ENCODE data around the gene PEX14.

The PEX14 gene

DNA sequence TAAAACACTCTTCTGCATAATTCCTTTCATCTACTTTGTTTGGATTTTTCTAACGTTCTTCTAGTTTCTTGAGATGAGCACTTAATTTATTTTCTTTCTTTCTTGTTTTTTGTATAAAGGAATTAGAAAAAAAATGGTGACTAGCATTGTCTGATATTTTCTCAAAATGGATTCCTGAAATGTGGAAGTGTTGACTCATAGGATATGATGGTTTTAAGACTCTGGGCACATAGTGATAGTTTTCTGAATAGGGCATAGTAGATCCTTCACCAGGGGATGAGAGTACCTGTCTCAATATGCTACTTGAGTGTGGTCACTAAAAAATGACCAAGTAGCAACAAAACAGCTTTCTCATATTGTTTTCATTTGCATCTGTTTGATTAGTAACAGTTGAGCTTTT is 100.9 kb downstream of the PEX14 start:
- Histone ChIP-seq H4K20me1 (ENCODE audit: insufficient read depth, low read length) (no peaks in the 10 kb centered on the region), H3K9me2 (ENCODE audit: low read depth, low read length) (no peaks in the 10 kb centered on the region), H3K4me3 (ENCODE audit: low read depth, low read length, poor library complexity, severe bottlenecking) (no peak overlapping the region), H3K9ac (ENCODE audit: low read length) (no peak overlapping the region), H3F3A (ENCODE audit: insufficient read depth, low read length) (no peaks in the 10 kb centered on the region), H3K4me1 (ENCODE audit: insufficient read depth, low read length, severe bottlenecking) (no peaks in the 10 kb centered on the region), H3K36me3 (ENCODE audit: insufficient read depth, low read length) (no peaks in the 10 kb centered on the region), H3K27ac (ENCODE audit: low read depth, low read length, poor library complexity, severe bottlenecking) (no peak overlapping the region), H3K9me3 (ENCODE audit: low read length) (no peaks in the 10 kb centered on the region), H2AFZ (ENCODE audit: low read length) (no peak overlapping the region), H3K27me3 (ENCODE audit: insufficient read depth, low read length) (no peaks in the 10 kb centered on the region), H3K79me2 (ENCODE audit: insufficient read depth, low read length) (no peaks in the 10 kb centered on the region), H3K4me2 (ENCODE audit: low read length) (no peak overlapping the region)
- TF ChIP-seq, protein P1, sequence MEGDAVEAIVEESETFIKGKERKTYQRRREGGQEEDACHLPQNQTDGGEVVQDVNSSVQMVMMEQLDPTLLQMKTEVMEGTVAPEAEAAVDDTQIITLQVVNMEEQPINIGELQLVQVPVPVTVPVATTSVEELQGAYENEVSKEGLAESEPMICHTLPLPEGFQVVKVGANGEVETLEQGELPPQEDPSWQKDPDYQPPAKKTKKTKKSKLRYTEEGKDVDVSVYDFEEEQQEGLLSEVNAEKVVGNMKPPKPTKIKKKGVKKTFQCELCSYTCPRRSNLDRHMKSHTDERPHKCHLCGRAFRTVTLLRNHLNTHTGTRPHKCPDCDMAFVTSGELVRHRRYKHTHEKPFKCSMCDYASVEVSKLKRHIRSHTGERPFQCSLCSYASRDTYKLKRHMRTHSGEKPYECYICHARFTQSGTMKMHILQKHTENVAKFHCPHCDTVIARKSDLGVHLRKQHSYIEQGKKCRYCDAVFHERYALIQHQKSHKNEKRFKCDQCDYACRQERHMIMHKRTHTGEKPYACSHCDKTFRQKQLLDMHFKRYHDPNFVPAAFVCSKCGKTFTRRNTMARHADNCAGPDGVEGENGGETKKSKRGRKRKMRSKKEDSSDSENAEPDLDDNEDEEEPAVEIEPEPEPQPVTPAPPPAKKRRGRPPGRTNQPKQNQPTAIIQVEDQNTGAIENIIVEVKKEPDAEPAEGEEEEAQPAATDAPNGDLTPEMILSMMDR (IDR thresholded peaks at IDR 0.05; ENCODE audit: low read length): no peak
- TF ChIP-seq EZH2 (IDR thresholded peaks at IDR 0.05; ENCODE audit: borderline replicate concordance, low read length): no peak

GRCh38 chr1:10578070-10578469 is 103.3 kb downstream of the PEX14 start:
- Histone ChIP-seq H3K4me2 (ENCODE audit: low read length) (no peak overlapping the region), H3K4me1 (ENCODE audit: insufficient read depth, low read length, severe bottlenecking) (no peaks in the 10 kb centered on the region), H3K27me3 (ENCODE audit: insufficient read depth, low read length) (no peaks in the 10 kb centered on the region), H4K20me1 (ENCODE audit: insufficient read depth, low read length) (no peaks in the 10 kb centered on the region), H3K36me3 (ENCODE audit: insufficient read depth, low read length) (no peaks in the 10 kb centered on the region), H3K9ac (ENCODE audit: low read length) (no peak overlapping the region), H3K9me2 (ENCODE audit: low read depth, low read length) (no peaks in the 10 kb centered on the region), H3K27ac (ENCODE audit: low read depth, low read length, poor library complexity, severe bottlenecking) (no peak overlapping the region), H3F3A (ENCODE audit: insufficient read depth, low read length) (no peaks in the 10 kb centered on the region), H2AFZ (ENCODE audit: low read length) (no peak overlapping the region), H3K4me3 (ENCODE audit: low read depth, low read length, poor library complexity, severe bottlenecking) (no peak overlapping the region), H3K79me2 (ENCODE audit: insufficient read depth, low read length) (no peaks in the 10 kb centered on the region), H3K9me3 (ENCODE audit: low read length) (no peaks in the 10 kb centered on the region)
- TF ChIP-seq EZH2 (IDR thresholded peaks at IDR 0.05; ENCODE audit: borderline replicate concordance, low read length): no peak
- TF ChIP-seq, protein P1 (IDR thresholded peaks at IDR 0.05; ENCODE audit: low read length): no peak

DNA sequence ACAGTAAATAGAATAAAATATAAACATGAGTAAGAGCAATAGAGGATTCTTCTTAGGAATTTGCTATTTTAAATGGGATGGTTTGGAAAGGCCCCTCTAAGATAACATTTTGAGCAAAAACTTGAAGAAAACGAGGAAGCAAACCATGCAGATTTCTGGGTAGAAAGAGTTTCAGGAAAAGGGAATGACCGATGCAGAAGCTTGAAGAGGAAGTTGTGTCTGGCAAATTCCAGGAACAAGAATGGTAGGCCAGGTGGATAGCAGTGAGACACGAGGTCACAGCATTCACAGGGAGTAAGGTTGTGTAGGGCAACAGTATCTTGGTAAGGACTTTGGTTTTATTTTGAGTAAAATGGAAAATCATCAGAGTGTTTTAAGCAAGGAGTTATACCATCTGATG is 108.9 kb downstream of the PEX14 start:
- H3K9ac ChIP-seq (ENCODE audit: low read length): no peak overlapping the region
- TF ChIP-seq, protein P1 (IDR thresholded peaks at IDR 0.05; ENCODE audit: low read length): no peak
- TF ChIP-seq EZH2 (IDR thresholded peaks at IDR 0.05; ENCODE audit: borderline replicate concordance, low read length): no peak

More for the DNA sequence above, 108.9 kb downstream of the PEX14 start:
- no peaks in the 10 kb centered on the region for H4K20me1 ChIP-seq (ENCODE audit: insufficient read depth, low read length)
- peaks cover 2% of the 10 kb centered on the region; the same call in 1 of the 2 replicates for H3K9me3 ChIP-seq (ENCODE audit: low read length)
- H3K27me3 ChIP-seq (ENCODE audit: insufficient read depth, low read length): no peaks in the 10 kb centered on the region
- H3K4me1 ChIP-seq (ENCODE audit: insufficient read depth, low read length, severe bottlenecking): no peaks in the 10 kb centered on the region
- H3K4me3 ChIP-seq (ENCODE audit: low read depth, low read length, poor library complexity, severe bottlenecking): no peak overlapping the region
- H3K79me2 ChIP-seq (ENCODE audit: insufficient read depth, low read length): no peaks in the 10 kb centered on the region
- no peaks in the 10 kb centered on the region for H3K36me3 ChIP-seq (ENCODE audit: insufficient read depth, low read length)
- H3K27ac ChIP-seq (ENCODE audit: low read depth, low read length, poor library complexity, severe bottlenecking): no peak overlapping the region
- H3K4me2 ChIP-seq (ENCODE audit: low read length): no peak overlapping the region
- H3K9me2 ChIP-seq (ENCODE audit: low read depth, low read length): no peaks in the 10 kb centered on the region
- H2AFZ ChIP-seq (ENCODE audit: low read length): no peak overlapping the region
- H3F3A ChIP-seq (ENCODE audit: insufficient read depth, low read length): no peaks in the 10 kb centered on the region
